UCSD-AML1 (cell line): ENCODE measurements around the gene NCK2.

Experiments used
- DNase-seq: peaks from one replicate; lab custom pipeline; 2025; ENCODE audit not compliant: unreplicated experiment; lab: John Stamatoyannopoulos, UW

NCK2 gene

DNA sequence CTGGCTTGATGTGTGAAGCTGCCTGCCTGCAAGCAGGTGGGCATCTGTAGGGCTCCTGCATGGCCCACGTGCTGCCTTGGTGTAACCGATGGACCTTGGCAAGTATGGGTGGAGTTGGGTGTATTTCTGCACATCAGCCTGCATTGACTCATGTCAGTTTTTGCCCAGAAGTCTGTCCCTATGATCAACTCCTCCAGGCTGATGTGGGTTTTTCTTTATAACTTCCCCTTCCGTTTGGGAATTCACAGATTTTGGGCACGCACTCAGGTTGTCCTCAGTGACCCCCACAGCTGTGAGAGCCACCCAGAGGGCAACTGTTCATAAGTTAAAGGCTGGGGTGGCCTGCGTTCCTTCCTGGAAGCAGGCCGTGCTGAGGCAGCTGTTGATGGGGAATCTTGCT is 123.3 kb downstream of the NCK2 start:
- no peak for DNase-seq

DNA sequence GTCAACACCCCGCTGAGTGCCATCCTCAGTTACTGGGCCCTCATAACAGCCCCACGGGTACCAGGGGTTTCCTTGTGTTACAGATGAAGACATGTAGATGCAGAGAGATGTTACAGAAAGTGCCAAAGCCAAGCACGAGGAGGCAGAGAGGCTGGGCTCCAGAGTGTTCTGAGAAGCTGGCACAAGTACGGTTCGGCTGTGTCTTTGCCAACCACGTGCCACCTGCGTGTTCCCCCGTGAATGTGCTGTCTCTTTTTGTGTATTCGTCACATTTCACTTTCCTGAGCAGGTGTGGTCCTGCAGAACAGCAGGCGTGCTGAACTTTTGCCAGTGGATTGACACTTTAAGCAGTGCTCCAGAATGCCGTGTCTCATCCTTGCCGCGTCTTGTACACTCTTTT is 124.6 kb downstream of the NCK2 start:
- no peak for DNase-seq

DNA sequence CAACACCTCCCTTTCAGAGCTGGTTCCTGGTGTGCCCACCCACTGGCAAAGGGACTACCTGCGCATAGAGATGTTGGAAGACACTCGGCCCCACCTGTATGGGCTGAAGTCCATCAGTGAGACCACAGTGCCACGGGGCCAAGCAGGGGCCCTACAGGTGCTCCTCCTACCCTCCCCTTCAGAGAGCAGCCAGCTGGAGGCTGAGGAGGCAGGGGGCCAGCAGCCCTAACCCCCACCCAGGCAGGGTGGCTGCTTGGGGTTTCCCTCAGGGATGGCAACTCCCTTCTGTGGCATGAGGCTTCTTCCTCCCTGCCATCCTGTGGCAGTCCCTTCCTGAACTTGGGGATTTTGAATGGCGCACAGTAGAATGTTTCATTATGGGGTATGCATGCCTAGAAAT is 125.3 kb downstream of the NCK2 start:
- DNase-seq = no peak

DNA sequence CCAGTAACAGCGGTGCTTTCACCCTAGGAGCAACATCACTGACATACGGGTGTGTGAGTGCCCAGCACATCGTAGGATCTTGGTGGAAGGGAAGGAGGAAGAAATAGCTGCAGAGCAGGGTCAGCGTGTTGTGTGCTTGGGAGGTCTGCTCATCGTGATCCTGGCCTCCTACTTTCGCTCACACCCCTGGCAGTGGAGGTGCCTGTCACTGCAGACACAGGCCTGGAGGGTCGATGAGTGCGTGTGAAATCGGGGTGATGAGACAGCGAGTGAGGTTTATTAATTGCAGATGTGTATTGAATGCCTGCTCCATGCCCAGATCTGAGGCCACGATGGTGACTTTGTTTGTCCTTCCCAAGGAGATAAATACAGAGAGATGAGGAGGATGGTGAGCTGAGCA is 126.1 kb downstream of the NCK2 start:
- DNase-seq = no peak

DNA sequence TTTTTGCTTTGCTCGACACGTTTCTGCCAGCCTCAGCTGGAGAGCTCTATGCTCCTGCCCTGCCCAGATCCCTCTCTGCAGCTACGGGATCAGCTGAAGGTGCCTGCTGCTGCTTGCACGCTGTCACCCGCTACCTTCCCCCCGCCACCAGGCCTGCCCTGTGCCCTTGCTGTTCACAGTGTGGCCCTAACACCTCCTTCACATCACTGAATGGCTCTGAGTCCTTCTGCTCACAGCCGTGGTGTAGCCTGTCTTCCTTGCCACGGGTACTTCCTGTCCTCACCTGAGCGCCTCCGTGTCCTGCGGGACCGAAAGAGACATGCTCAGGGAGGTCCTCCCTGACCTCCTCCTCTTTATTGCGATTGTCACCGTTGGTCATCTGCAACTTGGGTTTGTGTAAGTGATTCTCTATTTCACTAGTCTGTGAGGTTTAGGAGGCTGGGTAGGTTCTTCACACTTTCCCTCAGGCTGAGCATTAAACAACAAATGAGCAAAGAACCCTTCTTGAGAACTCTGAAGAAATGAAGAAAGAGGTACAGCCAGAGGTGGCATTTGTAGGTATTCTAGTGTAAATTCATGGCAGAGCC is 127.5 kb downstream of the NCK2 start:
- no peak for DNase-seq

DNA sequence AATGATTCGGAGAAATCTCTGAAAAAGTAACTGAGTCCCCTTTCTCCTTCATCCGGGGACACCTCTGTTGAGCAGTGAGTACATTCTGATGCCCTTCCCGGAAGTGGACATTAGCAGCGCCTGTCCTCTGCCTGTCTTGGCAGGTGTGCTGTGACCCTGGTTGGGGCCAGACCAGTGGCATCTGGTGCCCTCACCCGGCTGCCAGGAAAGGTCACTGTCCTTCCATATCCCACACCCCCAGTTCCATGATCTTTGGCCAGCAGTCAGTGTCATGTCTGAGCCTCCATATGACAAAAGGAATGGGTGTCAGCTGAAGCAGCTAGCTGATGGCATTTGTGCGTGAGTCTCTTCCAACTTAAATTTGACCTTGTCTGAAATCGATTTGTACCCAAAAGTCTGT is 128.1 kb downstream of the NCK2 start:
- no peak for DNase-seq

DNA sequence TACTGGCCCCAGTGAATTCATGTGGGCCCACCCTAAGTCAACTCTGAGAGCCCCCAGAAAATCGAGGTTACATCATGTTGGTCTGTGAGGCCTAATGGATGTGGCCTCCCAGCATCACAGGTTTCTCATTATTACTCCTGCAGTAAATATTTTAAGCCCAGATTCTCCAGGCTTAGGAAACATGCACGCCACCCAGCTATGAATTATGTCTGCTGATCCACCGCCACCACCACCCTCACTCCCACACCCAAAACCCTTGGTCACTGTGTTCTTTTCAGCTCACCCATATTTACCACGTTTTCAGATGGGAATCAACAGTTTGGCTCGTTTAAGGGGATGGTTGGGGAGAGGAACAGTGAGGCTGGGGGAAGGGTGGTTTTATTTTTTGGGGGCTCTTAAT is 128.6 kb downstream of the NCK2 start:
- DNase-seq = no peak

DNA sequence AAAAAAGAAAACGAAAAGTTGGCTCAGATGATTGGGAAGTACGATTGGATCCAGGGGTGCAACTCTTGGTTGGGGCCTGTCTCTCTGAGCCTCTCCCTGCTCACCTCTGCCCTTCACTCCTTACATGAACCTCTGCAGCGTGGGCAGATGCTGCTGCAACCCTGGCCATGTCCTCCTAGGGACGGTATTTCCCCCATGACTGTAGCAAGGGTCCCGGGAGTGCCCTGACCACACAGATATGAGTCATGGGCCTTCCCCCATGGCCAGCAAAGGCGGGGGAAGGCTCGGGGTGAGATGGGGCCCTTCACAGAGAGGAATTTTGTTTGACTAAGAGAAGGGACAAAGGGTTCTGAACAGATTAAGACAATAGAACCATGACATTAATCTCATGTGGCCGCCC is 129.0 kb downstream of the NCK2 start:
- DNase-seq = no peak

DNA sequence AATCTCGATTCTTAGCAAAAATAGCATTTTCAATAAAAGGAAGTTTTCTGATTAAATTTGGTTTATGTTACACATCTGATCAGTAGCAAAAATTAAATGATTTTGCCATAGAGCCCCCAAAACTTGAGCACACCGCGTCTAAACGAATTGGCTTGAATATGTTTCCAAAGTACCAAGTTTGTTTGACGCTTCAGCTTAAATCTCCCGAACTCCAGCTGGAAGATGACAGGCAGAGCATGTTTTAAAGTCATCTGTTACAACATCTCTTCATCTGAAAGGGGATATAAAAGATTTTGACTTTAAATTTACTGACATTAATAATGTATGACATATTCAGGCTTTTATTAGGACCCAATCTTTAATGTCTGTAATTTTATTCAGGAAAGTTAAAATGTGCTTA is 129.8 kb downstream of the NCK2 start:
- no peak for DNase-seq

DNA sequence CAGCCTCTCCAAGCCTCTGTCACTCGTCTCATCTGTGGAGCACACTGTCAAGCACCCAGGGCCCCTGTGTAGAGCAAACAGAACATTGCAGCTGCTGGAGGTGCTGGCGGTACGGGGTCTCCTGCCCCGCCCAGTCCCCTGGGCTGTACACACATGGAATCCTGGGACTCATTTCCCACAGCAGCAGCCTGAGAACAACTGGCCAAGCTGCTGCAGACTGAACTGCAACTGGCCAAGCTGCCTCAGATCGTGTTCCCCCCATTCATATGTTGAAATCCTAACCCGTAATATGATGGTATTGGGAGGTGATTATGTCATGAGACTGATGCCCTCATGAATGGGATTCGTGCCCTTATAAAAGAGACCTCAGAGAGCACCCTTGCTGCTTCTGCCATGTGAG is 130.5 kb downstream of the NCK2 start:
- DNase-seq = no peak

DNA sequence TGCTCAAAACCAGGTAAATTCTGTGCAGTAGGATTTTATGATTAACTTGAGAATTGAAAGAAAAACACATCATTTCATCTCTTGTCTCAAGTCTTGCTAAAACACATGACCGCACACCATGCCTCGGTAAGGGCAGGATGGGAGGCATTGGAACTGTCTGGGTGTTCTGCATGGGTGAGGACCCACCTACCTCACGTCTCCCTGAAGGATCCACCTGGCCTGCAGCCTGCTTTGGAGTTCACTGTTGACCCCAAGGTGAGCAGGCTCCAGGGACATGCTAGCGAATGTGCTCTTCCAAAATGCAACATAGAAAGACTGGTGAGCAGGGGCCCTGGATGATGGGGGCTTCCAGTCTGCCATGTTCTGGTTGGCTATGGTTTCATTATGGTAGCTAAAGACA is 131.5 kb downstream of the NCK2 start:
- no peak for DNase-seq

DNA sequence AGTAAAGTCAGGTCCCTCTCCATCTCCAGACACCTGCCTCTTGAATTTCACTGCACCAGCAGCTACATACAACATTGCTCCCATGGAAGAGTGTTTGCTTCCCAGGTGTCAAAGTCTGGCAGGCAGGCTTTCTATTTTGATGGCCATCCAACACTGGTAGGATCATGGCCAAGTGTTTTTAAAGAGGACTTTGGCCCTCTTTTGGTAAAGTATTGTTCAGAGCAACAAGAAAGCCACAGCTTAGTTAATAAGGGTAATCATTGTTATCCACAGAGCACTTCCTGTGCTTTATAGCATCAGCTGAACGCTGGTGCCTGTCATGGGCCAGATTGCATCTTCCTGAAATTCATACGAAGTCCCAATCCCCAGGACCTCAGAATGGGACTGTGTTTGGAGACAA is 133.2 kb downstream of the NCK2 start:
- DNase-seq = no peak

DNA sequence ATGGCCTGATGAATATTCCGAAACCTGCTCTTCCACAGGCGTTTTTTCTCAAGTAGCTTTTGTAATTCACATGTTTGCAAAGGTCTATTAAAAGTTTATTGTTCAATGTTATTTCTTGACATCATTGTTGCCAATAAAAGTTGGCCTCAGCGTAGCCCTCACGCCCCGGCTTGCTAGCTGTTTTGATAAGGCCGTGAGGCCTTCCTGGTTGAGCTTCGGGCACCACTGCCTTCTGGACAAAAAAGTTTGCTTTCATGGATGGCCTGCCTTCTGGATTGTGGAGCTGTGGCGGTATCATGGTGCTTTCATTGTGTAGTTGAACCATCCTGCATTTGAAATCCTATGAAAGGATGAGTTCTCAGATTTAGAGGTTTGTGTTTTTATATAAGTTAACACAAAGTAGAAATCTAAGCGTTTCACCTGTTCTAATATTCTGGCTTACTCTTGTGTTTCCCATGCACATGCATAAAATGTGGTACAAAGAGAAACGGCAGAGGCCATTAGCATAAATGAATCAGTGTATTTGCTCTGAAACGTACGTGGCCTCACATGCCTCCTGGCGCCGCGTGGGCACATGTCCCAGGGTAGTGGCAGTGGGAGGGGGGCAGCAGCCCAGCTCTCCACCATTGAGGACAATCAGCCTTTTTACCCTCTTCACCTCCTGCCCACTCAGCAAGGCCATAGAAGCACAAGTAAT is 134.5 kb downstream of the NCK2 start:
- no peak for DNase-seq

DNA sequence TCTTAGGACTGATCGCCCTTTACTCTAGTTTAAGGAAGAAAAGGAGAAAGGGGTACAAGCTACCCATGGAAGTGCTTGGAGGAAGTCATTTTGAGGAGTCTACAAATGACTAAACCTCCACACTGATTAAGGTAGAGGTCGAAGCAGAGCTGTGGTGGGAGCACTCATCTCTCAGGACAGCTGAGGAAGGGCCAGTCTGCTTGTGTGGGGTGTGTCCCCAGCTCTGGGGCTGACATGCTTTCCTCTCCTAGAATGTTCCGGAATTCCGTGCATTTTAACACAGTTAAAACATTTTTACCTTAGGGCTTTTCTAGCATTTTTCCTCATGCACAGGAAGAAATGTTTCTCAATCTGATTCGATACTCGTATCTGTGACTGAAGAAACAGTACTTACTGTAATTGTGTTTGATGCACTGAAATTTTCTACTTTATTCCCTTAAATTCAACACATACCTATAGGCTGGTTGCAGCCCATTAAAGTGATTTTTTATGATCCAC is 135.1 kb downstream of the NCK2 start:
- DNase-seq = no peak

DNA sequence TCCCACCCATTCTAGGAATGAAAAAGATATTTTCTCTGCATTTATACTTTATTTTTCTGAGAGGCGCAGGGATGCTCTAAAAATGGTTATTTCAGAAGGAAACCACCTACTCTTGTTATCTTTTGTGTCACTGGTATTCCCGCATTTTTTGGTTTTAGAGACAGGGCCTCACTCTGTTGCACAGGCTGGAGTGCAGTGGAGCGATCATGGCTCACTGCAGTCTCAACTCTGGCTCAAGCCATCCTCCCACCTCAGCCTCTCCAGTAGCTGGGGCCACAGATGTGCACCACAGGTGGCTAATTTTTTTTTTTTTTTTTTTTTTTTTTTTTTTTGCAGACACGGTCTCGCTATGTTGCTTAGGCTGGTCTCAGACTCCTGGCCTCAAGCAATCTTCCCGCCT is 135.9 kb downstream of the NCK2 start:
- DNase-seq = no peak

DNA sequence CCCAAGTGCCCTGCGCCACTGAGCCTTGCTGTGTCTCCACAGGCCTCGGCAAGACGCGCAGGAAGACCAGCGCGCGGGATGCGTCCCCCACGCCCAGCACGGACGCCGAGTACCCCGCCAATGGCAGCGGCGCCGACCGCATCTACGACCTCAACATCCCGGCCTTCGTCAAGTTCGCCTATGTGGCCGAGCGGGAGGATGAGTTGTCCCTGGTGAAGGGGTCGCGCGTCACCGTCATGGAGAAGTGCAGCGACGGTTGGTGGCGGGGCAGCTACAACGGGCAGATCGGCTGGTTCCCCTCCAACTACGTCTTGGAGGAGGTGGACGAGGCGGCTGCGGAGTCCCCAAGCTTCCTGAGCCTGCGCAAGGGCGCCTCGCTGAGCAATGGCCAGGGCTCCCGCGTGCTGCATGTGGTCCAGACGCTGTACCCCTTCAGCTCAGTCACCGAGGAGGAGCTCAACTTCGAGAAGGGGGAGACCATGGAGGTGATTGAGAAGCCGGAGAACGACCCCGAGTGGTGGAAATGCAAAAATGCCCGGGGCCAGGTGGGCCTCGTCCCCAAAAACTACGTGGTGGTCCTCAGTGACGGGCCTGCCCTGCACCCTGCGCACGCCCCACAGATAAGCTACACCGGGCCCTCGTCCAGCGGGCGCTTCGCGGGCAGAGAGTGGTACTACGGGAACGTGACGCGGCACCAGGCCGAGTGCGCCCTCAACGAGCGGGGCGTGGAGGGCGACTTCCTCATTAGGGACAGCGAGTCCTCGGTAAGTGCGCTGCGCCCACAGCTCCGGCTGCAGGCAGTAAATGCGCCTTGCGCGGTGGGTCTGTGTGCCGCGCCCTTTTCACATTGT is 136.8 kb downstream of the NCK2 start:
- no peak for DNase-seq

DNA sequence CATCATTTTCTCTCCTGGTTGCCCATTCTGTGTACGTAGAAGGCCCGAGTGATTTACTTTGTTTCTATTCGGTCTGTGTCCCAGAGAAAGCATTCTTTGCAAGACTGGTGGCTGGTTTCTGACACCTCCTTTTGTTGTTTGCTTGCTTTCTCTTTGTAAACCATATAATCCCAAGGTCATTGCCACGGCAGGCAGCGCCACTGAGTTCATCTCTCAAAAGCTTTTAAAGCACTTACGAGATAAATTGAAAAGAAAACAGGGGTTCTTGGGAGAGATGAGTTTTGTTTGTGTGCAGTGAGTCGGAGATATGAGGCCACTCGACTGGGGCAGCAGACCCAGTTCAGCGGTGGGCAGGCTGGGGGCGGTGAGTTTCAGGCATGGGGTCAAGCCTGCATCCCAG is 137.6 kb downstream of the NCK2 start:
- no peak for DNase-seq

DNA sequence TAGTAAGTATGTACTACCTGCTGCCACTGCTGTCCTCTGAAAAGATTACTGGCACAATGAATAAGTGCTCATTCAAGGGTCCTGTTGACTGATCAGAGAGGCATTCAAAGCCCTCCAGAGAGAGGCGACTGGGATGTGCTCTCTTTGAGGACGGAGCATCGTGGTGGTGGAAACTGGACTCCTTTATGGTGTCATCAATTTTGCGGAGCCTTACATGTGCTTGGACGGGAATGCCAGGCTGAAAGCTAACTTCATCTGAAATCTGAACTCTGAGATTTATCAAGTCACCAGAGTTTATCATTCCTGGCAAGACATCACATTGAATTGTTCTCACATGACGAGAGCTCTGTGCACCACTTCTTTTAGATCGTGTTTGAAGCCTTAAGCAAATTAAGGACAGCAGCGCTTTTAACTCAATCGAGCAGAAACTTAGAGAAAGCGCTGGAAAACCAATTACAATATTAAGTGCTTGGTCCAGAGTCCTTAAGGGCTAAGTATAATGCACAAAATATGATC is 138.3 kb downstream of the NCK2 start:
- no peak for DNase-seq

DNA sequence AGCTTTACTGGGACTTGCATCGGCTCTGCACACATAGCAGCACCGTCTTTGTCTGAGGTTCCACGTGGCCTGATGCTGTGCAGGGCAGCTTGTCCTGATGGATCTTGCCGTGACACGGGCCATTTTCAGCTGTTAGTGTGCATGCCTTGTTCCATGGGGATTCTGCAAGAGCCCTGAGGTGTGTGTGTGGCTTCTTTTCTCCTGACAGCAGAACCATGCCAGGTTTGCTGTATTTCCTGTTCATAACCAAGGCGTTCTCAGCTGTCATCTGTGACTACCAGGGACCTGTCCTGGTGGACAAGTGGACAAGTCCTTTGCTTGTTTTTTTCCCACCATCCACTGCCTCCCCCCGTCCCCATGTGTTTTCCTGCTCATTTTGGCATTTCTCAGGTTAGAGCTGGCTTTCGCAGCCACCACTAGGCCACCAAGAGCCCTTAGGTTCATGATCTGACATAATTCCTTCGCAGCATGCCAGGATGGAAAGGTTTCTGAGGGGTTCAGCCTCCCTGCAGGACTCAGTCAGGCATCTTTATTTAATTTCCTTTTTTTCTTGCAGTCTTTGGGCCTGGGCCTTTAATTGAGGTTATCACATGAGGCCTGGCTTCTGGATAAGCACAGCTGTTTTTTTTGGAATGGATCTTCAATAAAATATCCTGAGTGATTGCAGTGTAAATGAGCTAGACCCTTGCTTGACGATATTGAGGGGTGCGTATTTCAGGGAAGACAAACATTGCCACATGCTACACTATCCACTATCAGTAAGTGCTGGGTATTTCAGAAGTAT is 139.4 kb downstream of the NCK2 start:
- no peak for DNase-seq

DNA sequence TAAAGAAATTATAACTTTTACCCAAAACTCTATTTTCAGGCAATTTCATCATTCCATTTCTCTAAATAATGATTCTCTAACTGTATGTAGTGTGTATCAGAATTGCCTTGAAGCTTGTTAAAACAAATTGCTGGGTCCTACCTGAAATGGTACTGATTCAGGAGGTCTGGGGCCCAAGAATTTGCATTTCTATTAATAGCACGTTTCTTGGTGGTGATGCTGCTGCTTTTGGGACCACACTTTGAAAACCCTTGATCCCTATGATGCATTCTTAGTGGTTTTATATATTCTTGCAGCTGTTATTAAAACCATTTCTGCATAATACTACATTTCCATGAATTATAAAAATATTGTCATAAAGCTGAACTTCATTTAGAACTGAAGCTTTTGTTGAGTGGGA is 140.7 kb downstream of the NCK2 start:
- no peak for DNase-seq

DNA sequence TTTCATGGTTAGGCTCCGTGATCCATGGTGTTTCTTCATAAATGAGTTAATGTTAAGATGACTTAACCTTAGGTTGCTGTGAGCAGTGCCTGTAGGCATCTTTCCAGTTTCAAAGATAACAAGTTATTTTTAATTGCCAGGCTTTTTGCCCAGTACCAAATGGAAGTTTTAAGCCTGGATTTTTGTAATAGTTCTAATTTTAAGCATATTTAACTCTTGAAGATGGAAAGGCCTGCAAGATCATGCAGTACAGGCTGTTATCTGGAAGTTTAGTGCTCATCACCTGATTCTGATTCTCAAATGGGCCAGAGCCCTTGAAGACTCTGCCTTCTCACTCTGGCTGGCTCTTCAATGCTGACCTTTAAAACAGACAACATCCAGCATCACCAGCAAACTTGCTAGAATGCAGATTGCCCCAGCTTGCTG is 141.3 kb downstream of the NCK2 start:
- DNase-seq = no peak
